ENCODE results near the gene CHDH.

The CHDH gene

GRCh38 chr3:53809764-53810400 is 36.3 kb downstream of the CHDH start:
- no peak for DNase-seq

- DNase-seq = no peak
These were observed 37.0 kb downstream of the CHDH start for GRCh38 chr3:53809267-53809666.

- no peak for DNase-seq
These were observed 37.7 kb downstream of the CHDH start for GRCh38 chr3:53808496-53808895.

GRCh38 chr3:53807117-53807810 is 39.0 kb downstream of the CHDH start:
- DNase-seq = no peak

- DNase-seq = peak in 3 of 56 donors; percentile 20 to 50 (median 36)
These were observed 39.8 kb downstream of the CHDH start for GRCh38 chr3:53806182-53807116.

- DNase-seq = no peak
These were observed 40.6 kb downstream of the CHDH start for GRCh38 chr3:53805463-53806159.

GRCh38 chr3:53804697-53805462 is 41.3 kb downstream of the CHDH start:
- DNase-seq = peak in 6 of 56 donors; percentile 22 to 49 (median 39)

- DNase-seq = no peak
These were observed 42.2 kb downstream of the CHDH start for GRCh38 chr3:53803816-53804695.

GRCh38 chr3:53803124-53803815 is 42.9 kb downstream of the CHDH start:
- no peak for DNase-seq

GRCh38 chr3:53802256-53802880 is 43.9 kb downstream of the CHDH start:
- no peak for DNase-seq

GRCh38 chr3:53801319-53801718 is 44.9 kb downstream of the CHDH start:
- DNase-seq = no peak

- no peak for DNase-seq
These were observed 45.9 kb downstream of the CHDH start for GRCh38 chr3:53800041-53800906.

- no peak for DNase-seq
These were observed 46.8 kb downstream of the CHDH start for GRCh38 chr3:53799338-53799865.

GRCh38 chr3:53798144-53798543 is 48.1 kb downstream of the CHDH start:
- no peak for DNase-seq

GRCh38 chr3:53795789-53796560 is 50.2 kb downstream of the CHDH start:
- DNase-seq = peak in 37 of 56 donors; percentile 8 to 73 (median 36)

- DNase-seq = no peak
These were observed 51.0 kb downstream of the CHDH start for GRCh38 chr3:53795176-53795575.
